Measurements from ENCODE around the gene INTS1.

INTS1 gene

GRCh38 chr7:1497293-1497927, 6.8 kb downstream of the INTS1 start:
- no peak for DNase-seq (ENCODE audit: extremely low read depth, low read depth)
- H3K4me3 ChIP-seq (replicated peaks; ENCODE audit: low read depth, low read length) = no peak overlapping the region
- no peak for TF ChIP-seq CTCF (IDR thresholded peaks at IDR 0.05; ENCODE audit: low read depth, low read length, missing control alignments)

- no peak for DNase-seq (ENCODE audit: extremely low read depth, low read depth)
- H3K4me3 ChIP-seq (replicated peaks; ENCODE audit: low read depth, low read length) = no peak overlapping the region
- TF ChIP-seq CTCF (IDR thresholded peaks at IDR 0.05; ENCODE audit: low read depth, low read length, missing control alignments) = no peak
Measured at GRCh38 chr7:1496531-1497292, 7.5 kb downstream of the INTS1 start.

DNA sequence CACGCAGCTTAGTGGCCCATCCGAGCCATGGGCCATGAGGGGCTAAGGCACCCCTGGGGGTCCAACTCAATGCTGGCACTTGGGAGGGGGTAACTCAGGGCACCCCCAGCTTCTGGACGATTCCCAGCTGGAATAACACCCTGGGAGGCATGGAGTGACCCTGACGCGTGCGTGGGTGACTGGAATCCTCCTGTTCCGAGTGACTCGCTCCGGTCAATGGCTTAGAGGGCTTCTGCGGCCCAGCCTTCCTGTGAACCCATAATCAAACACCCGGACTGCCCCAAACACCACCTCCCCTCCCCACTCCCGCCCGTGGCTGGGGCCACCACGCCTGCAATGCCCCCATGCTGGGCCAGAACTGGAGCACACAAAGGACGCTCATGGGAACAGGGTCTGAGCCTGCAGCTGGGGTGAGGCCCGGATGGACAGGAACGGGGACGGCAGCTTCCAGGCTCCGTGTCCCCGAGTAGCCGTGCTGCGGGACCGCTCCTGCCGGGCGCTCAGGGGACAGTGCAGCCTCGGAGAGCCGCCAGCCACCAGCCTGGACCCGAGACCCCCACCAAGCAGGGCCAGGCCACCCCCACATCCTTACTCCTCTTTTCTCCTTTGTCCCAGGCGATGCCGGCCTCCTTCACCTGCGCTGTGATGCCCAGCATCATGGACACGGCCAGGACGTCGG, 8.5 kb downstream of the INTS1 start:
- TF ChIP-seq CTCF (IDR thresholded peaks at IDR 0.05; ENCODE audit: low read depth, low read length, missing control alignments) = no peak
- DNase-seq (ENCODE audit: extremely low read depth, low read depth) = no peak
- no peak overlapping the region for H3K4me3 ChIP-seq (replicated peaks; ENCODE audit: low read depth, low read length)

- TF ChIP-seq CTCF (IDR thresholded peaks at IDR 0.05; ENCODE audit: low read depth, low read length, missing control alignments) = no peak
- no peak for DNase-seq (ENCODE audit: extremely low read depth, low read depth)
- H3K4me3 ChIP-seq (replicated peaks; ENCODE audit: low read depth, low read length) = no peak overlapping the region
Measured at GRCh38 chr7:1494866-1495563, 9.2 kb downstream of the INTS1 start.

GRCh38 chr7:1494447-1494846, 9.7 kb downstream of the INTS1 start:
- TF ChIP-seq CTCF (IDR thresholded peaks at IDR 0.05; ENCODE audit: low read depth, low read length, missing control alignments) = no peak
- H3K4me3 ChIP-seq (replicated peaks; ENCODE audit: low read depth, low read length) = no peak overlapping the region
- no peak for DNase-seq (ENCODE audit: extremely low read depth, low read depth)

DNA sequence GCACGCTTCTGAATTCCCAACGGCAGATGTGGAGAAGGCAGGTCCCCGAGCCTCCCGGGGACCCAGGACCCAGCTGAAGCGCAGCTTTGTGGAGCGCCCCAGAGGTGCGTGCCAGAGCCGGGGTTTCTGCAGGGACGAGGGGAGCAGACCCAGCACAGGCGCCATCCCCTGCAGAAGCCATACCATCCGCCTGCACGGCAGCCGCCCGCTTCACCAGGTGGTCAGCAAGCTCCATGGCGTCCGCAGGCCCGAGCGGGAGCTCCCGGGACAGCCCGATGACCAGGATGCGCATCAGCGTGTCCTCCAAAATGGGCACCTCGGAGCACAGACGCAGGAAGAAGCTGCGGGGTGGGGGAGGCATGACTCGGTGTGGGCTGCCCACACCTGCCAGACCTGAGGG, 10.6 kb downstream of the INTS1 start:
- no peak for DNase-seq (ENCODE audit: extremely low read depth, low read depth)
- no peak for TF ChIP-seq CTCF (IDR thresholded peaks at IDR 0.05; ENCODE audit: low read depth, low read length, missing control alignments)
- H3K4me3 ChIP-seq (replicated peaks; ENCODE audit: low read depth, low read length) = no peak overlapping the region

Measured in HFF-Myc (cell line).